ENCODE measurements around the gene PAWR.

DNA sequence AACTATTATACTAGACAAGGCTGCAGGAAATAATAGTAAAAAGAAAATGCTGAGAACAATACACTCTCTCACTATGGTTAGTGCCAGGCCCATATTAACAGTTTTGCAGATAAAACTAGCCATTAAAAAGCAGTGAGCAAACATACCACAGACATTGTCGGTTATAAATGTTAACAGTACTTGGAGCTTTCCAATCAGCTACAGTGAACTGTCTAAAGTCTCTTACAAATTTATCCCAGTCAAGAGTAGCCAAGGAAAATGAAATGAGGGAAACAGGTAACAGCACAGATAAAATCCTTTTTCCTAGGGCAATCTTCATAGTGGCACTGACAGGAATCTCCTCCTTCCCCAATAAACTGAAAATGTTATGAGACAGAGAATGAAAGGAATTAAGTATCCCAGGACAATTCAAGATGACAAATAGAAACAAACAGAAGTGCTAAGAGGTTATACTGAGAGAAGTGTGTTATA, 30.8 kb downstream of the PAWR start:
- TF ChIP-seq, protein P1, sequence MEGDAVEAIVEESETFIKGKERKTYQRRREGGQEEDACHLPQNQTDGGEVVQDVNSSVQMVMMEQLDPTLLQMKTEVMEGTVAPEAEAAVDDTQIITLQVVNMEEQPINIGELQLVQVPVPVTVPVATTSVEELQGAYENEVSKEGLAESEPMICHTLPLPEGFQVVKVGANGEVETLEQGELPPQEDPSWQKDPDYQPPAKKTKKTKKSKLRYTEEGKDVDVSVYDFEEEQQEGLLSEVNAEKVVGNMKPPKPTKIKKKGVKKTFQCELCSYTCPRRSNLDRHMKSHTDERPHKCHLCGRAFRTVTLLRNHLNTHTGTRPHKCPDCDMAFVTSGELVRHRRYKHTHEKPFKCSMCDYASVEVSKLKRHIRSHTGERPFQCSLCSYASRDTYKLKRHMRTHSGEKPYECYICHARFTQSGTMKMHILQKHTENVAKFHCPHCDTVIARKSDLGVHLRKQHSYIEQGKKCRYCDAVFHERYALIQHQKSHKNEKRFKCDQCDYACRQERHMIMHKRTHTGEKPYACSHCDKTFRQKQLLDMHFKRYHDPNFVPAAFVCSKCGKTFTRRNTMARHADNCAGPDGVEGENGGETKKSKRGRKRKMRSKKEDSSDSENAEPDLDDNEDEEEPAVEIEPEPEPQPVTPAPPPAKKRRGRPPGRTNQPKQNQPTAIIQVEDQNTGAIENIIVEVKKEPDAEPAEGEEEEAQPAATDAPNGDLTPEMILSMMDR (IDR thresholded peaks at IDR 0.05) = no peak
- no peak for TF ChIP-seq POLR2A (IDR thresholded peaks at IDR 0.05)

All from right lobe of liver (tissue), 4 donors.